HG03060 (cell line): Measurements from ENCODE around the gene KNOP1.
"Not testable (repeated sequence)": the region's sequence is repeated elsewhere in the genome, so short reads cannot be mapped to it uniquely, and the experiment has no call there.

Experiments used
- ATAC-seq: cut with Tn5 transposase; IDR thresholded peaks from one replicate; pipeline ENCODE4 v1.9.1; 2021; ENCODE audit warnings: low read depth, moderate number of reproducible peaks; ENCODE audit not compliant: unreplicated experiment

Gene KNOP1

GRCh38 chr16:19744670-19745069, 26.6 kb upstream of the KNOP1 start:
- ATAC-seq: no peak

GRCh38 chr16:19743816-19744159, 25.8 kb upstream of the KNOP1 start:
- ATAC-seq: no peak

- ATAC-seq: no peak
These were observed 23.3 kb upstream of the KNOP1 start for GRCh38 chr16:19741354-19741753.

GRCh38 chr16:19737306-19738038, 19.4 kb upstream of the KNOP1 start:
- no peak for ATAC-seq

- ATAC-seq: no peak
These were observed 17.2 kb upstream of the KNOP1 start for GRCh38 chr16:19735074-19735867.

GRCh38 chr16:19733551-19733950, 15.5 kb upstream of the KNOP1 start:
- no peak for ATAC-seq

- no peak for ATAC-seq
These were observed 10.6 kb upstream of the KNOP1 start for GRCh38 chr16:19728636-19728965.

GRCh38 chr16:19722981-19723380, 5.0 kb upstream of the KNOP1 start:
- no peak for ATAC-seq

GRCh38 chr16:19722269-19722952, 4.4 kb upstream of the KNOP1 start:
- no peak for ATAC-seq

- ATAC-seq: no peak
These were observed 568 bp upstream of the KNOP1 start for GRCh38 chr16:19718624-19718965.

- no peak for ATAC-seq
These were observed 713 bp downstream of the KNOP1 start for GRCh38 chr16:19717314-19717713.

GRCh38 chr16:19716728-19717127, 1.3 kb downstream of the KNOP1 start:
- ATAC-seq: not testable (repeated sequence)

- ATAC-seq: no peak
These were observed 1.8 kb downstream of the KNOP1 start for GRCh38 chr16:19716183-19716582.

GRCh38 chr16:19715566-19715965, 2.5 kb downstream of the KNOP1 start:
- ATAC-seq: no peak

- no peak for ATAC-seq
These were observed 4.3 kb downstream of the KNOP1 start for GRCh38 chr16:19713697-19714096.

- ATAC-seq: no peak
These were observed 5.5 kb downstream of the KNOP1 start for GRCh38 chr16:19712418-19713058.

GRCh38 chr16:19711643-19712042, 6.4 kb downstream of the KNOP1 start:
- no peak for ATAC-seq

- ATAC-seq: no peak
These were observed 7.0 kb downstream of the KNOP1 start for GRCh38 chr16:19710991-19711545.

- no peak for ATAC-seq
These were observed 7.7 kb downstream of the KNOP1 start for GRCh38 chr16:19710191-19710908.

- ATAC-seq: no peak
These were observed 8.5 kb downstream of the KNOP1 start for GRCh38 chr16:19709381-19710136.
